Cardiac muscle cell (in vitro differentiated cells and primary cell): ENCODE data around the gene HDAC10. TPM values are rescaled to one million over a fixed set of nuclear protein-coding genes. Genes with fewer than 3 reads are reported as not detected.

Experiments used
- DNase-seq, 2 donors: peaks; one replicate each; pipeline versions ENCODE4 v3.0.0 to v3.0.0-alpha.2; 2010 to 2017; ENCODE audit warnings: low read depth in 1 of 2, low spot score in 1 of 2
- H3K27ac ChIP-seq: fragments of 200-600 bp; sonication (generic); 2 replicates; pipeline ENCODE4 v1.5.1; 2016
- H3K27me3 ChIP-seq: fragments of 200-600 bp; sonication (generic); 2 replicates; pipeline ENCODE4 v1.6.0; 2016; ENCODE audit warnings: control low read depth
- H3K36me3 ChIP-seq: fragments of 200-600 bp; sonication (generic); 2 replicates; pipeline ENCODE4 v1.5.1; 2016; ENCODE audit warnings: control low read depth
- H3K4me1 ChIP-seq: fragments of 200-600 bp; sonication (generic); 2 replicates; pipeline ENCODE4 v1.8.1; 2017; ENCODE audit warnings: low read depth, mild to moderate bottlenecking, mixed run types
- H3K4me3 ChIP-seq: fragments of 200-600 bp; sonication (generic); 2 replicates; pipeline ENCODE4 v1.5.1; 2016; ENCODE audit warnings: mild to moderate bottlenecking
- H3K9me3 ChIP-seq: fragments of 200-600 bp; sonication (generic); 2 replicates; pipeline ENCODE4 v1.5.1; 2017; ENCODE audit warnings: low read depth, mild to moderate bottlenecking, control low read depth
- CTCF ChIP-seq: IDR thresholded peaks from 2 replicates; pipeline ENCODE4 v1.5.1; 2012; ENCODE audit warnings: low read depth, mild to moderate bottlenecking, low read length
- polyA plus RNA-seq: library from polyadenylated mRNA; unstranded; fragments of >200 nt; fragmentation: Nextera tagmentation; extraction: Ambion mirVana; gene quantifications from 2 replicates; pipeline ENCODE4 v1.2.1, GENCODE V29; 2016
- total RNA-seq: library from RNA; depleted of rRNA; stranded (reverse); fragments of >200 nt; gene quantifications from 2 replicates; pipeline ENCODE4 v1.2.3, GENCODE V29; 2016

HDAC10 gene
- total and polyA plus RNA-seq, 2 experiments from 2014 or later = 19.8 to 57.3 TPM

- H3K4me1 ChIP-seq = no peaks in the 10 kb centered on the region
- H3K27ac ChIP-seq = no peak overlapping the region
- DNase-seq = peak; percentile 75 to 76
- no peaks in the 10 kb centered on the region for H3K36me3 ChIP-seq
- peaks cover 11% of the 10 kb centered on the region for H3K27me3 ChIP-seq
- H3K9me3 ChIP-seq = no peaks in the 10 kb centered on the region
- peak overlapping the region; percentile 50 for H3K4me3 ChIP-seq
- TF ChIP-seq CTCF = no peak
Observed at GRCh38 chr22:50260801-50261614, 9.9 kb upstream of the HDAC10 start.

GRCh38 chr22:50260434-50260800 is 9.4 kb upstream of the HDAC10 start:
- Histone ChIP-seq H3K27me3 (peaks cover 6% of the 10 kb centered on the region), H3K4me1 (no peaks in the 10 kb centered on the region), H3K36me3 (no peaks in the 10 kb centered on the region), H3K9me3 (no peaks in the 10 kb centered on the region), H3K27ac (no peak overlapping the region), H3K4me3 (peak overlapping the region; percentile 50)
- TF ChIP-seq CTCF = no peak
- DNase-seq = no peak

GRCh38 chr22:50259302-50259701 is 8.2 kb upstream of the HDAC10 start:
- H3K27ac ChIP-seq = no peak overlapping the region
- H3K36me3 ChIP-seq = no peaks in the 10 kb centered on the region
- H3K4me1 ChIP-seq = no peaks in the 10 kb centered on the region
- DNase-seq = no peak
- no peaks in the 10 kb centered on the region for H3K27me3 ChIP-seq
- H3K4me3 ChIP-seq = no peak overlapping the region
- no peaks in the 10 kb centered on the region for H3K9me3 ChIP-seq
- TF ChIP-seq CTCF = no peak

- no peak overlapping the region for H3K27ac ChIP-seq
- no peak overlapping the region for H3K4me3 ChIP-seq
- H3K27me3 ChIP-seq = no peaks in the 10 kb centered on the region
- no peak for DNase-seq
- TF ChIP-seq CTCF = no peak
- no peaks in the 10 kb centered on the region for H3K9me3 ChIP-seq
- H3K4me1 ChIP-seq = no peaks in the 10 kb centered on the region
- H3K36me3 ChIP-seq = no peaks in the 10 kb centered on the region
Observed at GRCh38 chr22:50258361-50259292, 7.6 kb upstream of the HDAC10 start.

- no peak for TF ChIP-seq CTCF
- Histone ChIP-seq H3K9me3 (no peaks in the 10 kb centered on the region), H3K27me3 (no peaks in the 10 kb centered on the region), H3K27ac (no peak overlapping the region), H3K36me3 (no peaks in the 10 kb centered on the region), H3K4me3 (no peak overlapping the region), H3K4me1 (no peaks in the 10 kb centered on the region)
- no peak for DNase-seq
Observed at GRCh38 chr22:50257451-50258360, 6.6 kb upstream of the HDAC10 start.
